GM12891 (cell line): ENCODE results near the gene DDX4.

Source experiments
- PAX5 ChIP-seq: IDR thresholded peaks from 2 replicates; pipeline ENCODE4 v1.6.1; 2011; ENCODE audit warnings: low read length, moderate library complexity, mild to moderate bottlenecking; ENCODE audit not compliant: insufficient read depth, severe bottlenecking
- POLR2A ChIP-seq: IDR thresholded peaks from 2 replicates; pipeline ENCODE4 v1.6.1; 2011; ENCODE audit warnings: low read depth, low read length, control low read depth
- POLR2AphosphoS5 ChIP-seq: IDR thresholded peaks from 2 replicates; pipeline ENCODE4 v1.6.1; 2011; ENCODE audit warnings: low read depth, low read length, control low read depth
- SPI1 ChIP-seq: IDR thresholded peaks from 2 replicates; pipeline ENCODE4 v1.6.1; 2011; ENCODE audit warnings: low read depth, low read length, control low read depth
- TAF1 ChIP-seq: IDR thresholded peaks from 2 replicates; pipeline ENCODE4 v1.6.1; 2011; ENCODE audit warnings: low read depth, low read length, control low read depth

GRCh38 chr5:55691265-55692105 is 46.4 kb upstream of the DDX4 start:
- TF ChIP-seq POLR2A (no peak), TAF1 (no peak), SPI1 (no peak), POLR2AphosphoS5 (no peak), PAX5 (no peak)
